K562 (cell line): ENCODE data around the gene CTU1. TPM values are rescaled to one million over a fixed set of nuclear protein-coding genes. Genes with fewer than 3 reads are reported as not detected.
A peak's percentile ranks its signal among the peaks of the same experiment; 100 is the strongest.

Experiments used
- ATAC-seq: fragments of 200-7000 bp; cut with Tn5 transposase; 3 replicates; pipeline ENCODE4 v1.9.1; 2020; ENCODE audit warnings: moderate library complexity
- BruUV-seq: library from RNA; stranded (reverse); fragments of 400-500 nt; replicated peaks from 2 replicates; lab custom pipeline; 2021; lab: Mats Ljungman, UMichigan
- CTCF ChIA-PET: fragments of 300-600 bp; formaldehyde crosslinking; extraction: SDS; loops from one replicate; lab custom pipeline; 2021; ENCODE audit warnings: low intra/inter-chr PET ratio; lab: Yijun Ruan, JAX
- POLR2A ChIA-PET: fragments of 300-600, 350-650 bp; sonication (Branson Sonifier 250); formaldehyde crosslinking; extraction: SDS; loops from one replicate; lab custom pipeline; 2021; ENCODE audit warnings: antibody characterized with exemption, inconsistent platforms; lab: Yijun Ruan, JAX
- DNase-seq, 4 experiments: peaks; one replicate each; pipeline versions ENCODE4 v3.0.0 to v3.0.0-alpha.2; 2011 to 2018; ENCODE audit warnings: low spot score in 3 of 4, mixed read lengths in 3 of 4; ENCODE audit errors: extremely low read depth in 1 of 4
- FAIRE-seq: peaks from 2 replicates; lab custom pipeline; 2011; peaks lifted over from hg19 to GRCh38; lab: Jason Lieb, UNC
- H2AFZ ChIP-seq: 2 replicates; pipeline ENCODE4 v1.6.0; 2011; ENCODE audit warnings: low read depth, low read length, control low read depth, inconsistent platforms
- H3K27ac ChIP-seq: fragments of 200-600 bp; 3 replicates; pipeline ENCODE4 v1.8.0; 2011; ENCODE audit warnings: low read depth, mild to moderate bottlenecking, control low read depth, inconsistent platforms, low read length, moderate library complexity, mixed read lengths; ENCODE audit errors: extremely low read depth
- H3K27me3 ChIP-seq, 2 experiments: fragments of 300-600 bp in 1 of 2; 2 replicates in 1 of 2; 3 replicates in 1 of 2; pipeline versions ENCODE4 v1.6.0 to v1.8.0; 2011; ENCODE audit warnings: inconsistent platforms in 2 of 2, low read length in 2 of 2, mild to moderate bottlenecking in 1 of 2, mixed read lengths in 1 of 2, moderate library complexity in 1 of 2; ENCODE audit not compliant: control insufficient read depth in 2 of 2, insufficient read depth in 2 of 2
- H3K36me3 ChIP-seq: fragments of 300-600 bp; 3 replicates; pipeline ENCODE4 v1.8.0; 2011; ENCODE audit warnings: mild to moderate bottlenecking, low read length, inconsistent platforms; ENCODE audit not compliant: control insufficient read depth, insufficient read depth
- H3K4me1 ChIP-seq, 2 experiments: fragments of 200-600 bp in 1 of 2; replicated peaks in 1 of 2; 2 replicates in 1 of 2; 3 replicates in 1 of 2; pipeline versions ENCODE4 v1.5.1 to v1.8.0; 2011; ENCODE audit warnings: inconsistent platforms in 2 of 2, low read length in 2 of 2, mild to moderate bottlenecking in 1 of 2, mixed read lengths in 1 of 2, moderate library complexity in 1 of 2; ENCODE audit not compliant: control insufficient read depth in 2 of 2, insufficient read depth in 2 of 2
- H3K4me2 ChIP-seq: 2 replicates; pipeline ENCODE4 v1.6.1; 2011; ENCODE audit warnings: low read length, control low read depth, inconsistent platforms, mixed read lengths; ENCODE audit not compliant: insufficient read depth
- H3K4me3 ChIP-seq: fragments of 200-600 bp; sonication (generic), shearing (Covaris generic); 2 replicates; pipeline ENCODE4 v1.5.1; 2016; ENCODE audit warnings: control low read depth, inconsistent platforms
- H3K79me2 ChIP-seq: fragments of 200-600 bp; 3 replicates; pipeline ENCODE4 v1.8.0; 2011; ENCODE audit warnings: low read length, inconsistent platforms; ENCODE audit not compliant: control insufficient read depth, insufficient read depth
- H3K9ac ChIP-seq, 2 experiments: 2 replicates each; pipeline versions ENCODE4 v1.6.0 to v1.6.1; 2011; ENCODE audit warnings: low read depth in 2 of 2, low read length in 2 of 2, control low read depth in 1 of 2, inconsistent platforms in 1 of 2, mild to moderate bottlenecking in 1 of 2, mixed read lengths in 1 of 2; ENCODE audit not compliant: insufficient read depth in 1 of 2
- H3K9me1 ChIP-seq: one replicate; pipeline ENCODE4 v1.6.0; 2011; ENCODE audit warnings: inconsistent platforms, mild to moderate bottlenecking, low read length, moderate library complexity; ENCODE audit not compliant: control insufficient read depth, insufficient read depth
- H3K9me3 ChIP-seq: replicated peaks from 2 replicates; pipeline ENCODE4 v1.5.1; 2011; ENCODE audit warnings: low read depth, low read length, inconsistent platforms; ENCODE audit not compliant: control insufficient read depth, insufficient read depth
- H4K20me1 ChIP-seq: replicated peaks from 2 replicates; pipeline ENCODE4 v1.6.1; 2011; ENCODE audit warnings: low read length, inconsistent platforms, mixed read lengths; ENCODE audit not compliant: control insufficient read depth, insufficient read depth
- CBFA2T2 ChIP-seq: fragments of 450-650 bp; conservative IDR thresholded peaks from 2 replicates; pipeline ENCODE4 v1.6.1; 2017; ENCODE audit warnings: mild to moderate bottlenecking
- CEBPB ChIP-seq: fragments of 450-650 bp; IDR thresholded peaks from 2 replicates; pipeline ENCODE4 v1.6.1; 2016; ENCODE audit warnings: missing genetic modification characterization, missing compliant biosample characterization
- EGR1 ChIP-seq: fragments of 450-650 bp; conservative IDR thresholded peaks from 2 replicates; pipeline ENCODE4 v1.6.1; 2017; ENCODE audit warnings: mild to moderate bottlenecking
- ETS1 ChIP-seq: conservative IDR thresholded peaks from 2 replicates; pipeline ENCODE4 v1.6.1; 2011; ENCODE audit warnings: low read depth, mild to moderate bottlenecking, low read length; ENCODE audit not compliant: control insufficient read depth
- MEIS2 ChIP-seq: fragments of 450-650 bp; IDR thresholded peaks from 2 replicates; pipeline ENCODE4 v1.6.1; 2014; ENCODE audit warnings: mild to moderate bottlenecking; ENCODE audit not compliant: partially characterized antibody
- PRDM10 ChIP-seq: fragments of 450-650 bp; IDR thresholded peaks from 2 replicates; pipeline ENCODE4 v1.6.1; 2018; ENCODE audit not compliant: partially characterized antibody
- SIN3B ChIP-seq: fragments of 450-650 bp; IDR thresholded peaks from 2 replicates; pipeline ENCODE4 v1.6.1; 2017; ENCODE audit warnings: low read depth, mild to moderate bottlenecking, moderate library complexity
- ZNF133 ChIP-seq: fragments of 250-450 bp; sonication (Bioruptor Pico); IDR thresholded peaks from 2 replicates; pipeline ENCODE4 v1.4.0; 2020; ENCODE audit warnings: mild to moderate bottlenecking
- ZNF140 ChIP-seq: fragments of 250-450 bp; sonication (Bioruptor Pico); IDR thresholded peaks from 2 replicates; pipeline ENCODE4 v1.8.0; 2021; ENCODE audit warnings: moderate library complexity, mild to moderate bottlenecking, inconsistent platforms
- ZNF24 ChIP-seq: fragments of 450-650 bp; IDR thresholded peaks from 2 replicates; pipeline ENCODE4 v1.6.1; 2016
- ZNF436 ChIP-seq: fragments of 250-450, 450-650 bp; sonication (Bioruptor Pico); formaldehyde crosslinking; IDR thresholded peaks from 2 replicates; pipeline ENCODE4 v1.7.0; 2020; ENCODE audit warnings: mild to moderate bottlenecking
- ZNF57 ChIP-seq: fragments of 450-650 bp; formaldehyde crosslinking; IDR thresholded peaks from 2 replicates; pipeline ENCODE4 v1.4.0; 2020; ENCODE audit warnings: mild to moderate bottlenecking, moderate library complexity
- WGBS: fragments of 100-300 bp; shearing (Covaris generic); methylation state at CpG from one replicate; pipeline ENCODE4 v1.1.6; 2016; ENCODE audit warnings: low coverage, mixed read lengths; ENCODE audit not compliant: insufficient coverage; ENCODE audit errors: missing lambda C conversion rate; 5-methylcytosine and 5-hydroxymethylcytosine counted together
- in situ Hi-C: fragments of 300-500 bp; cut with MboI; formaldehyde crosslinking; loops from 4 replicates; pipeline ENCODE4 v1.15.0; 2018; ENCODE audit warnings: inconsistent platforms, mixed read lengths
- intact Hi-C: fragments of 100-400 bp; cut with micrococcal nuclease; formaldehyde crosslinking; loops from 2 replicates; pipeline ENCODE4 v1.14.2; 2022
- polyA plus RNA-seq, 8 experiments: library from polyadenylated mRNA; depleted of rRNA in 4 of 8; stranded (reverse) in 5 of 8; unstranded in 3 of 8; fragments of >200 nt; fragmentation: Nextera tagmentation in 2 of 8; fragmentation: Illumina TruSeq in 1 of 8; extraction: Ambion mirVana in 2 of 8; extraction: Trizol in 1 of 8; gene quantifications; 2 replicates each; pipeline versions ENCODE4 v1.2.1 to v1.2.3, GENCODE V29; 2011 to 2014; ENCODE audit warnings: inconsistent platforms in 1 of 8, missing spikeins in 1 of 8
- total RNA-seq, 7 experiments: library from RNA; depleted of rRNA in 6 of 7; stranded (reverse); fragments of >200 nt in 6 of 7; fragmentation: Illumina TruSeq in 2 of 7; extraction: Trizol in 2 of 7; gene quantifications; 2 replicates each; pipeline versions ENCODE4 v1.2.1 to v1.2.3, GENCODE V29; 2011 to 2021; ENCODE audit warnings: low replicate concordance in 1 of 7

The CTU1 gene
- total and polyA plus RNA-seq, 9 of the 15 experiments (the other 6 are each of a cell fraction or from before 2014, with no cell fraction given): 0.03 to 18.4 (median 2.3) TPM; not detected in 1

GRCh38 chr19:51138549-51138979 is 30.4 kb upstream of the CTU1 start:
- H3K4me3 ChIP-seq: no peak overlapping the region
- ChIA-PET POLR2A (interaction anchor here (1.3 kb wide), 1 partner anchor 203 kb away, joined by 3 read pairs; no protein-coding TSS in a partner anchor), CTCF (no interaction called here)
- peaks cover 11 to 38% of the 10 kb centered on the region in 2 experiments; a peak in 4 of 5 replicates for H3K27me3 ChIP-seq
- in situ Hi-C loops (no loop called here), intact Hi-C loops (no loop called here)
- H3K27ac ChIP-seq: no peak overlapping the region
- no TSS peak for BruUV-seq
- no peak overlapping the region for H3K4me2 ChIP-seq
- H2AFZ ChIP-seq: no peak overlapping the region
- no peak for ATAC-seq
- DNase-seq: no peak
- no peak for FAIRE-seq
- no peaks in the 10 kb centered on the region for H3K79me2 ChIP-seq
- H3K9me1 ChIP-seq: no peaks in the 10 kb centered on the region
- no peak overlapping the region for H3K9ac ChIP-seq
- H3K4me1 ChIP-seq: peaks cover 12 to 16% of the 10 kb centered on the region in 2 experiments; a peak in 4 of 5 replicates
- TF ChIP-seq ZNF24: peak; percentile 97
- no peak for TF ChIP-seq ZNF436 (CRISPR knock-in tag)
- TF ChIP-seq PRDM10: no peak
- no peak for TF ChIP-seq EGR1
- TF ChIP-seq ETS1: no peak
- TF ChIP-seq CBFA2T2: no peak
- no peak for TF ChIP-seq SIN3B
- TF ChIP-seq MEIS2: peak; percentile 9
- TF ChIP-seq CEBPB (tag): 0 out of 2 replicates have a peak, but pooled peaks have one; percentile 24
- TF ChIP-seq ZNF57 (CRISPR knock-in tag): no peak
- TF ChIP-seq ZNF133 (CRISPR knock-in tag): no peak
- TF ChIP-seq ZNF140 (CRISPR knock-in tag): no peak
- 9% methylated on average over 6 of the region's 6 CpGs for WGBS
- H3K36me3 ChIP-seq: no peaks in the 10 kb centered on the region
- no peaks in the 10 kb centered on the region; the same call in 1 of the 2 replicates for H3K9me3 ChIP-seq
- H4K20me1 ChIP-seq: 0 out of 2 replicates have a peak, but pooled peaks cover 4% of the 10 kb centered on the region
